GM19099 (cell line): Measurements from ENCODE around the gene KDM5B.

ENCODE experiments used
- POLR2A ChIP-seq: IDR thresholded peaks from 3 replicates; pipeline ENCODE4 v1.6.1; 2011; ENCODE audit warnings: low read depth; ENCODE audit not compliant: insufficient read length; ENCODE audit errors: extremely low read depth

The KDM5B gene

DNA sequence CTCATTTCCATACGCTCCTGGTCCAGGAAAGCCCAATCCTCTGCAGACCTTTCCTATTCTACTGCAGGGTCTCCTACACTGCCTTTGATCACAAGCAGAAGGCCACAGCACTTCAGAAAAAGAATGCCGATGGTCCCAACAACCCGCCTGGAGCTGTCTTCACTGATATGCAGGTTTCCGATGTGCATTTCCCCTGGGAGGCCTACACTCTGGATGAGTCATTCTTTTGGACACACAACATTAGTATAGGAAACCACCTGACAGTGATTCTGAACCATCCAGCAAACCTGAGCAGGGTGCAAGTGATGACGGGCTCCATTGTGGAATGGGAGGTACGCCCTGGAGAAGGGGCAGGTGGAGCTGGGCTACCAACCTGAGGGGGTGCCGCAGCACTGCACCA lies 17.5 kb upstream of the KDM5B start:
- no peak for TF ChIP-seq POLR2A

DNA sequence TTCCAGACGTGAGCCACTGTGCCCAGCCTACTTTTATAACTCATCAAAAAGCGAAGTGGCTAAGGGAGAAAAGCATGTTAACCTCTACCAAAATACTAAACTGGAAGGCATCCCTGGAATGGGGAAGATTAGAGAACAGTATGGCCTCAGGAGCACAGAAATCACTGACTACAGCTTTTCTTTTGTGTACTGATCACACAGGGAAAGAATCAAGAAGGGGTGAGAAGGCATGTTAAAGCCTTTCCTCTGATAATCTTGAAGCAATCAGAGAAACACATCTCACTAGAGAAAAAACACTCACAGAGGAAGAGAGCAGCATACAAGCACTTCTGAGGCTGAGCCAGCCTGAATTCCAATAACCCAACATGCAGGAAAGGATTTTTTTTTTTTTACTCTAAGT lies 13.2 kb upstream of the KDM5B start:
- no peak for TF ChIP-seq POLR2A

DNA sequence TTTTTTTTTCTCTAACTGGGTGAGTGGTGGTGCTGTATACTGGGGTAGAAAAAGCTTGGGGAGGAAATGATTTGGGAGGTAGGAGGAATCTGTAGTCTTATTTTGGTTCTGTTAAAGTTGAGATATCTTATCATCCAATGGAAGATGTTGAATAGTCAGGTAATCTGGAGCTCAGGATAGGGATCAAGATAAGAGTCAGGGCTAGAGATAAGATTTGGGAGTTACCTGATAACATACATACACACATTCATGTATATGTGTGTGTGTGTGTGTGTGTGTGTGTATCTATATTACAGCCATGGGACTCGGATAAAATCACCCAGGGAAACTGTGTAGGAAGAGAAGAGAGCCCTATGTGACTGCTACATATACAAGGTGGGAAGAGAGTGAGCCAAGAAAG lies 10.6 kb upstream of the KDM5B start:
- no peak for TF ChIP-seq POLR2A

DNA sequence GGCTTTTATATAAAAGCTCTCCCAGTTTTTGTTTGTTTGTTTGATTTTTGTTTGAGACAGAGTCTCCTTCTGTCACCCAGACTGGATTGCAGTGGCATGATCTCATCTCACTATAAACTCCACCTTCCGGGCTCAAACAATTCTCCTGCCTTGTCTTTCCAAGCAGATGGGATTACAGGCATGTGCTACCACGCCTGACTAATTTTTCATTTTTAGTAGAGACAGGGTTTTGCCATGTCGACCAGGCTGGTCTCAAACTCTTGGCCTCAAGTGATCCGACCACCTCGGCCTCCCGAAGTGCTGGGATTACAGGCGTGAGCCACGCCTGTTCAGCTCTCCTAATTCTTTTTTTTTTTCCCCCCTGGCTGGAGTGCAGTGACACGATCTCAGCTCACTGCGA lies 6.9 kb upstream of the KDM5B start:
- no peak for TF ChIP-seq POLR2A

DNA sequence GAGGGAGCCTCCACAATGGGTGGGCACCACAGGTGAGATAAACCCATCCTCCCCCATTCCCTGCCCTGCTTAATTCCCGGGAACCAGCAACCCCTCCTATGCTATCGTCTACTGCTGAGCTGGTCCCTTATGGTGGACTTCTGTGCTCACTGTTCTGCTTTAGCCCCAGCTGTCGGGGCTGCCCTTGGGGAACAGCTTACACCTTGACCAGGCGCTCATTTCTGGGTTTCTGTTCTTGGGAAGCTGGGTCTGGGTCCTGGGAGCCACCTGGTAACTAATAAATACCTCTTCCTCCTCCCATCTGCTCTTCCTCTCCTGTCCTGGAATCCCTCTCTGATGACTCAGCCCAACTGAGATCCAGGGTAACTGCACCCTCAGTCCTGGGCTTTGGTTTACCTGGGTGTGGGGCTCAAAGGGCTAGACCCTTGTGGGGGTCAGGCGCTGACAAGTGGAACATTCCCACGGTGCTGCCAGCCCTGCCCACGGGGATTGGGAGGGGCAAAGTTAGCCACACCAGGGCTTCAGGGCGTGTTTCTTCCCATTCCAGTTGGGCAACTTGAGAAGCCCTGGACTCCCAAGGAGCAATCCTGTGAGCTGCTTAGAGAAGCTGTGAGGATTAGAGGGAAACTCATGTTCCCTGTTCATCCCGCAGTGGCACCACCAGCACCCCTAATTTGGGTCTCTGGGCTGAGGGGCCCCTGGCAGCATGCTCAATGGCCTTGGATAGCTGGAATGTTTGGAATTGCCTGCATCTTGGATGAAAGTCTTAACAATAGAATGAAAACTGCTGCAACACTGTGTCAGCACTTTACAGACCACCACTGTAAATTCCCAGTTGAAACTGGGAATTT lies 4.2 kb upstream of the KDM5B start:
- TF ChIP-seq POLR2A = no peak

DNA sequence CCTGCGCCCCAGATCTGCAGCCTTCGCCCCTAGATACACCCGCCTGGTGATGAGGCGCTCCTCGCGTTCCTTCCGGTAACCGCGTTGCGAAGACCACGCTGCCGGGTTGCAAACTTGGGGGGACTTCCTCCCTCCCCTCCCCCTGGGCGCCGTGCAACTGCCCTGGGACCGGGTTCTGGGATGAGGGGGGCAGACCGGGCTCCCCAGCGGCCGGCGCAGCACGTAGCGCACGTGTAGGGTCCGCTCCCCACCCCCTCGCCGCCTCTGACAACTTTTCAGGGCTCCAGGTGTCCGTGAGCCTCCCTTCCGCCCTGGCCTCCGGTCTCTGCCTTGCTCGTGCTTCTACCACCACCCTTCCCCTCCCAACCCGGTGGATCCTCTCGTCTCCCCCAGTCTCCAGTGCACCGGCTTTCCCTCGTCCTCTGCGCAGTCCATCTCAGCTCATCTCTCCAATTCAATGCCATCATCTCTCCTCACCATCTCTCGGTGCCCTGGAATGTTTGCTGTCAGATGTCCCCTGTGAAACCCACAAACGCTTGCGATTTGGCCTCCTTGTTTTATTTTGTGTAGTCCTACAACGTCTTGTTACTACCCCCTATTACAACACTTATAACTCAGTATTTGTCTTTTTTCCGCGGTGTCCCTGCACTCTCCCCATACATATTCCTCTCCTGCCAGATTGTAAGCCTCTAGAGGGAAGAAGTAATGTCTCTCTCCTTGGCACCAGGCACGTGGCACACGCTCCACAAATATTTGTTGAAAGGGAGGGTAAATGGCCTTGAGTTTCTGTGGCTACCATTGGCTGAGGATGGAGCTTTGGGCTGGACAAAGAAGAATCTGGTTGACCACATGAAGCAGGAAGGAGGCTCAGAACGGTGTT lies 3.3 kb upstream of the KDM5B start:
- TF ChIP-seq POLR2A = no peak

DNA sequence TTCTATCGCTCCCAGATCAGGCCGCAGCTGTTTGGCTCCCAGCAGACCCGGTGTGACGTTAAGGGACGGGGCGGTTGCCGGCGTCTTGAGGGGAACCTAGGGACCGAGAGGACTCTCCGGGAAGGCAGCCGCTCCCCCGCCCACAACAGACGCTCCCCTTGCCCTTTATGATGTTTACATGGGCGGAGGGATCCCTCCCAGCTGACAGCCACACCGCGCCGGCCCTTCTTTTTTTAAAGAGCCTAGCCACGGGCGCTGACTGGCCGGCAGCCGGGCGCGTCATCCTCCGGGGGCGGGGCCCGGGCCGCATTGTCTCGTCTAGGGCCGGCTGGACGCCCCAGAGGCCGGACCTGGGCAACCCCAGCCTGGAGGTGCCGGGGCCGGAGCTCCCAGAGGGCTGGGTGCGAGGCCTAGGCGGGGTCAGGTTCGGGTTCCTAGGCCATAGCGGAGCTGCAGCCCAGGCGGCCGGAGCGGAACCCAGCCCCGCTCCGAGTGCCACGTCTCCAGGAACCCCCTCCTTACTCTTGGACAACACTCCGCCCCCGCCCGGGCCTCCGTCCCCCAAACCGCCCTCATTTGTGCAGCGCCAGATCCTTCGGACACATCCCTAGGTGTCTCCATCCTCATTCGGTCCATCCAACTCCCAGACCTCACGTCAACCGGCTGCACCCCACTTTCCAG lies 2.5 kb upstream of the KDM5B start, which contains the start of gene PCAT6:
Gene PCAT6 (plus strand): TSS at position 340 of the 681 bp plus-strand sequence.
- peak; percentile 49 for TF ChIP-seq POLR2A

DNA sequence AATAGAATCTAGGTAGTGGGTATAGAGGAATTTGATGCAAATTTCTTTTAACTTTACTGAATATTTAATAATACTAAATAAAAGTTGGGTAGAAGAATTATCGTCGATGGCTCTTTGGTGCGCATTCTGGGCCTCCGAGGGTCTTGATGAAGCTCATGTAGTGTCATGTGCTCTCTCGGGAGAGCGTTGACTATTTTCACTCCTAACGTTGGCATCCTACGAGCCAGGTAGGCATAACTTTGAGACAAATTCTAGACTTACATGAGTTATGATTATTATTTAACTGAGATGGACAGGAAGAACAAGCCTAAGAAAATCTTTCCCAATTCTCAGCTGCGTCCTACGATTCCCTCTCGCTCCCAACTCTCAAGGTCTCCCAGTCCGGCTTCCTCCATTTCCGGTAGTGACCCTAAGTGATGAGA lies 2.0 kb upstream of the KDM5B start:
- TF ChIP-seq POLR2A = no peak

DNA sequence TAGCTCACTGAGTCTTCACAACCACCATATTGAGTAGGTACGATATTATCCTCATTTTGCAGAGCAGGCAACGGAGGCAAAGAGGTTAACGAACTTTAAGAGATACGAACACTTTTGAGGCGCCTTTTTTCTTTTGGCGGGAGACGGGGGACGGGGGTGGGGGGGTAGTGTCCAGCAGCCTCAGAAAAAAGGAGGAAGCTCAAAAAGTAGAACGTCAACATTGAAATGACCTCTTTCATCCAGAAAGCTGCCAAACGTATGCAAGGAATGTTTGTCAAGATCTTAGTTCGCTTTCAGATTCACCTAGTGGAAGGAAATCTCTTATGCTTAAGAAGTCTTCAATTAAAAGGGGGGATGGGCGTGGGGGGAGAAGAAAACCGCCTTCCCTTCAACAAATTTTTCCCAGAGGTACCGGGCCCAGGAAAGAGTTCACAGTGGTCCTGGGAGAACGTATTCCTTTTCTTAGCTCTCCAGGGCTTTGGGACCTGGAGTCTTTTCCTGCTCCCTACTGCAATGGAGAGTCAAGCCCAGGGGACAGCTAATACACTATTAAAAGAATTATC lies 1.5 kb upstream of the KDM5B start:
- no peak for TF ChIP-seq POLR2A

DNA sequence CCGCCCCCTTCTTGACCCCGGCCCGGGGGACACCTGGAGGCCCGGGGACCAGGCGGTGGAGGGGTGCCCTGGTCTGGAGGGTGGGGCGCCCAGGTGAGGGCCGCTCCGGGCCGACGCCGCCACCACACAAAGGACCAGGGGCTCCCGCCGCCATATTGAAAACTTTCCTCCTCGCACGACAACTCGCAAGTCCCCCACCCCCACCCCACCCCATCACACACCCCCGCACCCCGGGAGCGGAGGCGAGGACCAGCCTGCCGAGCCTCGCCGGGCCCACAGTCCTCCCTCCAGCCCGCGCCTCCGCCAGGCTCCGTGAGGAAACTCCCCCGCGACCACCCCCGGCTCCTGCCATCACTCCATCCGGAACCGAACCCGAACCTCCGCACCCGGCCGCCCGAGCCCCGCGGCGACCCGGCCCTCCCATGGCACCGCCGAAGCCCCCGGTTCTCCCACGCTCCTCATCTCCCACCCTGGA lies 733 bp downstream of the KDM5B start:
- TF ChIP-seq POLR2A = no peak

DNA sequence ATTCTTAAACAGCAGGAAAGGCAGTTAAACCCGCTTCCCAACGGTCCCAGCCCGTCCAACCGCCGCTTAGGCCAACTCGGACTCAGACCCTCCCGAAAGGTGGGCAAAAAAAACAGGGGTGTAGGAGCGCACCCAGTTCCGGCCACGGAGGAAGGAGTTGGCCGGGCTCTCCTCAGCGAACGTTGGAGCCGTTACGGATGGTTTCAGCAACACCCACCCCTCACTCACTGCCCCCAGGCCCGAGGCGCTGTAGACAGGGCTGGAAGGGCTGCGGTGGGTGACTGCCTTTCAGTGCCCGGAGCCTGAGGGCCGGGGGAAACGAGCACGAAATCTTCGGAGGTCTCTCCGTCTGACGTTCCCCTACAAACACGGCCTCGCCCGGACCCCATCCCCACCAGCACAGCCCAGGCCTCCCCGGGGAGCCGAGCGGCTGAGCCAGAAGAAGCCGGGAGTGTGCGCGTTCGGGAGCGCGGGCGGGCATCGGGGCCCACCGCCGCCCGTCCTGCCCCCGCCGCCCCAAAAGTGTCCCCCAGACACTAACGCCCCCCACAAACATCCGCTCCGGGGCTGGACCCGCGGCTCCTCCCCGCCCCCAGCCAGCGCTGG lies 1.3 kb downstream of the KDM5B start:
- TF ChIP-seq POLR2A = no peak

DNA sequence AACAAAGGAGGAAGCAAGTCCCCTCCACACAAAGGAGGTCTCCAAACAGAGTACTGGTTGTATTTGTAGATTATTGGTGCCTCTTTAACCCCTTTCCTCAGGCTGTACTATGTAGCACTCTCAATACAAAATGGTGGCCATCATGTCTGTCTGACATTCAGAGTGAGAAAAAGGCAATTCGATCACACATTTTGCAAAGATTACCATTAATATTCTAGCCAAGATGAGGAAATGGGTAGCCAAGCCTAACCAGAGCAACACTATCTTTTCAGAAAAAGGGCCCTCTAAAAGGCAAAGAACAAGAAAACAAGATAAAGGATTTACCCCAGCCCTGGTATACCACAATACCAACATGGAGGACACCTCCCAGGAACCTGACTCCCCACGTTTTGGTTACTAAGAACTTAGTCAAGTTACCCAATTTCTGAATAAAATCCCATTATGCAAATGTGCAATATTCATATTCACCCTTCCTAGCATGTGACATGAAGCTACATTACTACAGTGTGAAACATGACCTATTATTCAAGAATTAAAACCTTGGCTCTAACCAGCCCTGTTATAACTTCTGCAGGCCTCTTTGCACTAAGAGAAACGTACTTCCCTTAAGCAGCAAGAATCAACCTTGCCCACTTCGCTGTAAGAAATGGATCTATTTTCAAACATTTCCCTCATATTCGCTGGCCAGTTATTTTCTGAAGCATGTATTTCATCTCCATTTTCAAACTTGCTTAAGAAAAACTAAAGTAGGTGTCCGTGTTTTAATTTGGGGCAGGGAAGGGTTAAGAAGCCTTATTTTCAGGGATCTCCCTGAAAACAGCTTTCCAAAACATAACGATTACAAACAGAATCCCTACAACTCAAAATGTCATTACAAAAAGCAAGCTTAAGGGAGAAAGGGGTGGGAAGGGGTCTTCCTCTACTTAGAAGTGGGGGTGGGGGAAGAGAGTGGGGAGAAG lies 2.1 kb downstream of the KDM5B start:
- TF ChIP-seq POLR2A = no peak

DNA sequence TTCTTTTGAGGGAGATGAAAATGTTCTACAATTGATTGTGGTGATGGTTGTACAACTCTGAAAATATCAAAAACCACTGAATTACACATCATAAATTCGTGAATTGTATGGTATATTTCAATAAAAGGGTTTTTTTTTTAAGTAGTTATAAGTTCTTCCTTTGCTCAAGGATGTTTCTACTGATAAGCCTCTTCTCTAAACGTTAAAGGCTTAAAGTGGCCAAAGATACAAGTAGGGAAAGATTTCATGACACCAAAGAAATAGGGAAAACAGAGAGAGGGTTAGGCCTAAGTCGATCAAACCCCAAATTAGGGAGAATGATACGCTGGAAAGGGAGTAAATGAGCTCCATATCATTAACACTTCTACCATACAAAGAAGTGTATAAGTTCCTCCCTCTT lies 4.1 kb downstream of the KDM5B start:
- TF ChIP-seq POLR2A = no peak
